Tibial artery (tissue), 4 donors: Measurements from ENCODE around the gene RALGAPA2.

Source experiments
- DNase-seq, 2 donors: peaks; one replicate each; pipeline ENCODE4 v3.0.0-alpha.2; 2019
- H3K27ac ChIP-seq, 2 donors: fragments of 200-600 bp; sonication (generic) in 1 of 2; 1 replicate in 1 of 2; 2 replicates in 1 of 2; pipeline ENCODE4 v1.5.1; 2018 to 2019; ENCODE audit warnings: mild to moderate bottlenecking in 1 of 2
- H3K27me3 ChIP-seq, 2 donors: fragments of 200-600 bp; sonication (generic) in 1 of 2; one replicate each; pipeline versions ENCODE4 v1.5.1 to v1.6.0; 2016 to 2019
- H3K36me3 ChIP-seq, 3 donors: fragments of 200-600 bp; sonication (generic) in 2 of 3; one replicate each; pipeline ENCODE4 v1.5.1; 2016 to 2019; ENCODE audit warnings: mild to moderate bottlenecking in 2 of 3
- H3K4me1 ChIP-seq, 4 donors: fragments of 200-600 bp; sonication (generic) in 2 of 4; 1 replicate in 3 of 4; 2 replicates in 1 of 4; pipeline ENCODE4 v1.5.1; 2016 to 2019
- H3K4me3 ChIP-seq, 2 donors: fragments of 200-600 bp; sonication (generic) in 1 of 2; 1 replicate in 1 of 2; 2 replicates in 1 of 2; pipeline ENCODE4 v1.5.1; 2018 to 2019; ENCODE audit warnings: mild to moderate bottlenecking in 2 of 2
- H3K9me3 ChIP-seq, 3 donors: fragments of 200-600 bp; sonication (generic) in 1 of 3; one replicate each; pipeline ENCODE4 v1.5.1; 2016 to 2019
- CTCF ChIP-seq, 2 experiments: fragments of 200-600 bp in 1 of 2; fragments of 450-650 bp in 1 of 2; IDR thresholded peaks; one replicate each; pipeline ENCODE4 v1.5.1; 2017 to 2019; ENCODE audit warnings: antibody characterized with exemption in 2 of 2, mild to moderate bottlenecking in 1 of 2, moderate library complexity in 1 of 2
- intact Hi-C: fragments of 100-400 bp; cut with DNase I; formaldehyde crosslinking; loops from one replicate; pipeline ENCODE4 v1.15.0; 2023; ENCODE audit warnings: low total_unique reads

RALGAPA2 gene

DNA sequence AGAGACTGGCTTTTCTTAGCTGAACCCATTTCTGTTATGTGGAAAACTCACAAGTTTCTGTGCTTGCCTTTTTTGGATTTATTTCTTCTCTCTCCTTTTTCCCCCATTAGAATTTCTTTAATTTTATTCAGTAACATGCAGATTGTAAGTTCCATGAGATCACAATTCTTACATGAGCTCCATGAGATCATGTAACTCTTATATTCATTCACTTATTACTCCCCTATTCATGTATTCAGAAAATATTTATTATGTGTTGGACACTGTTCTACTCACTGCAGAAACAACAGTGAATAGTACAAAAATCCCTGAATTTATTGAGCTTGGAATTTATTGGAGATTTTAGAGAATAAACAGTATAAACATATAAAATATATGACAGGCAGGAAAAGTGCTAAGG lies 238.8 kb downstream of the RALGAPA2 start:
- DNase-seq = no peak
- Histone ChIP-seq H3K36me3 (peaks cover 0 to 12% (median 5%) of the 10 kb centered on the region in 3 donors), H3K27me3 (no peaks in the 10 kb centered on the region), H3K9me3 (no peaks in the 10 kb centered on the region), H3K4me1 (no peaks in the 10 kb centered on the region), H3K4me3 (no peak overlapping the region), H3K27ac (no peak overlapping the region)
- TF ChIP-seq CTCF (IDR thresholded peaks at IDR 0.05) = no peak
- intact Hi-C loops = no loop called here

GRCh38 chr20:20472684-20473274 lies 239.7 kb downstream of the RALGAPA2 start:
- TF ChIP-seq CTCF (IDR thresholded peaks at IDR 0.05) = no peak
- no peaks in the 10 kb centered on the region for H3K9me3 ChIP-seq
- intact Hi-C loops = no loop called here
- H3K36me3 ChIP-seq = peaks cover 0 to 12% (median 12%) of the 10 kb centered on the region in 3 donors
- H3K4me1 ChIP-seq = no peaks in the 10 kb centered on the region
- no peak for DNase-seq
- no peaks in the 10 kb centered on the region for H3K27me3 ChIP-seq
- no peak overlapping the region for H3K27ac ChIP-seq
- H3K4me3 ChIP-seq = no peak overlapping the region

DNA sequence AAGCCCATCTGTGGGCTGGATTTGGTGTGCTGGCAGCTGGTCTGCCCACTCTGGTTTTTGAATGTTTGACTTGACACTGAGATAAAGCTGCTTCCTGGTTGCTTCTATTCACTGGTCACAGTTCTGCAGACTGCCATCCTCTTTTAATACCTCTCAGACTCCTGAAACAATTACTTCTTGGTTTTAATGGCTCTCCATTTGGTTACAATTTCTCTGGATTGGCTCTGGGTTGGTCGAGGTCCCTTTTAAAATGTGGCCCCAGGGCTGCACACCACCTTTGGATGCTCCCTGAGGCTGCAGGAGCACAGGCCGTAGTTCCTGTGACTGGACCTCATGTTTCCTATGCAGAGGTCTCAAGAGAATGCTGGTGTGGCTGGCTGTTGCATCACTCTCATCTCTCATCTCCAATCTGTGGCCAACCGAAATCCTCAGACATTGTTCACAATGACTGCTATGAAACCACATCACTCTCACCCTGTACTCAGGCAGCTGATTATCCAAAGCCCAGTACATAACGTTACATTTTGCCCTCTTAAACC lies 246.0 kb downstream of the RALGAPA2 start:
- Histone ChIP-seq H3K27me3 (no peaks in the 10 kb centered on the region), H3K27ac (no peak overlapping the region), H3K4me1 (no peaks in the 10 kb centered on the region), H3K4me3 (no peak overlapping the region), H3K36me3 (peaks cover 0 to 12% (median 10%) of the 10 kb centered on the region in 3 donors), H3K9me3 (no peaks in the 10 kb centered on the region)
- TF ChIP-seq CTCF (IDR thresholded peaks at IDR 0.05) = no peak
- no peak for DNase-seq
- intact Hi-C loops = no loop called here

GRCh38 chr20:20465252-20465651 lies 247.2 kb downstream of the RALGAPA2 start:
- no peak for DNase-seq
- H3K27ac ChIP-seq = no peak overlapping the region

GRCh38 chr20:20463933-20464374 lies 248.5 kb downstream of the RALGAPA2 start:
- no peak for DNase-seq
- Histone ChIP-seq H3K27ac (no peak overlapping the region), H3K9me3 (no peaks in the 10 kb centered on the region)

More at GRCh38 chr20:20465252-20465651, 247.2 kb downstream of the RALGAPA2 start:
- Histone ChIP-seq H3K4me1 (no peaks in the 10 kb centered on the region), H3K4me3 (no peak overlapping the region), H3K9me3 (no peaks in the 10 kb centered on the region), H3K36me3 (peaks cover 0 to 12% (median 10%) of the 10 kb centered on the region in 3 donors), H3K27me3 (no peaks in the 10 kb centered on the region)
- no peak for TF ChIP-seq CTCF (IDR thresholded peaks at IDR 0.05)
- intact Hi-C loops = no loop called here

More at GRCh38 chr20:20463933-20464374, 248.5 kb downstream of the RALGAPA2 start:
- intact Hi-C loops = no loop called here
- Histone ChIP-seq H3K36me3 (peaks cover 0 to 10% (median 9%) of the 10 kb centered on the region in 3 donors), H3K4me3 (no peak overlapping the region), H3K27me3 (no peaks in the 10 kb centered on the region), H3K4me1 (no peaks in the 10 kb centered on the region)
- TF ChIP-seq CTCF (IDR thresholded peaks at IDR 0.05) = no peak
